Activated effector memory CD4-positive, alpha-beta T cell treated with Interleukin-2 at 50 U/mL for 16 hours (primary cell): ENCODE results near the gene KCNIP4.

Experiments
- DNase-seq: peaks from one replicate; pipeline ENCODE4 v3.0.0-alpha.2; 2020

The KCNIP4 gene

DNA sequence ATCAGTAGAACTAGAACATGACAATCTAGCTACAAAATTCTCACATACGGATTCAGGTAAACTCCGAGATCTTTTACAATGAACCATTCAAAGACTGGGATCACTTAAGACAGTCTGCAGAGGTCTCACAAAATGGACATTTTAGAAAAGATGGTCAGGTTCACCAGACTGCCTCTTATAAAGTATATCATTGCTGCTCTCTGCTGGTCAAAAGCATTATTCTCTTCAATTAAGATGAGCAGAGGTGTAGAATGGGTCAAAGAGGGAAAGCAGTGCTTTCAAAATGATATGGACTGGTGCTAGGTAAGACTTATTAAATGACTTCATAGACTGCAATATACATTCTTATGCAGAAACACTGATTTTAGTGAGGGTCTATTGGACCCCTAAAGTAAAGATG is 813.6 kb downstream of the KCNIP4 start:
- DNase-seq: no peak

DNA sequence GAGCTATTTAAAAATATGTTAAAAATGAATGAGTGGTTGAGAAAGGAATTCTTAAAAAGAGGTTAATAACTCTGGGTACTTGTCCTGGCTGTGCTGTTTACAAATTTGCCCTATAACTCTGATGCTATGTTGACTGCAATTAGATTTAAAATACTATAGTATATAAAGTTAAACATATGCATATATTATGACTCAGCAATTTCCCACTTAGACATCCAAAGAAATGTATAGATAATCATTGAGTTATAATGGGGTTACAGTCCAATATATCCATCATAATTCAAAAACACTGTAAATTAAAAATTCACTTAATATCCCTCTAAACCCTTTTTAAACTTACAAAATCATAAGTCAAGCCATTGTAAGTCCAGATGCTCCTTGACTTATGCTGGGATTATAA is 818.0 kb downstream of the KCNIP4 start:
- no peak for DNase-seq

DNA sequence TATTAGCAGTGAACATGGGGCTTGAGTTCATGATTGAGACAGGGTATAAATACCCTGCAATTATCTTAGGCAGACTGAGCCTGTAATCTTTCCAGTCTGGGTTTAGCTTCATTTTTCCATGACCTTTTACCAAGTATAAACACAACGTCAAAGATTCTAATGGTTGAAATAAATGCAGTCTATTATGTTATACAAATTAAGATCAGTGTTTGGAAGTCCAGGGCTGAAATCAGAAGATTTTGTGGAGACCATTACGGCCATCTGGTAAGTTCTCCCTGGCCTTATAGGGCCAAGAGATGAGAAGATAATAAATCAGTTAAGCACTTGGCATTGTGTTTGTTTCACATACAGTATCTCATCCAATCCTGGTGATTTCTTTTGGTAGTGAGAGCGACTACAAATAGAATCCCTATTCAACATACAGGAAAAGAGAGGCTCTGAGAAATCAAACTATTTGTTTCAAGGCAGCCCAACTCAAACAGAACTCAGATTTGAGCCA is 822.5 kb downstream of the KCNIP4 start:
- DNase-seq: no peak

DNA sequence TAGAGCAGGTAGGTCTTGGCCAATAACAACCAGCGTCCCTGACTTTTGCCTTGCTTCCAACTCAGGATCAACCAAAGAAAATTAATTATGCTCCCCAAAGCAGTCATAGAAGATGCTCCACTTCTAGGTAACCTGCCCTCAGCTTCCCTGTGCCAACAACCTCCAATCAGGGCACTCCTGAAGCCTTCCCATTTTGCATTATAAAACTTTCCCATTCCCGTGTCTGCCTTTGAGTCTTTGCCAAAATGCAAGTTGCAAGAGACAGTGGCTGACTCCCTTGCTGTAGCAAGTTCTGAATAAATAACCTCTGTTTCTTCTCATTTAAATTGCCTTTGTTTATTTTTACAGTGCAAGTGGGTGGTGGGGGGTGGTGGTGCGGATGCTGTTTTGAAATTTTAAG is 830.3 kb downstream of the KCNIP4 start:
- no peak for DNase-seq

DNA sequence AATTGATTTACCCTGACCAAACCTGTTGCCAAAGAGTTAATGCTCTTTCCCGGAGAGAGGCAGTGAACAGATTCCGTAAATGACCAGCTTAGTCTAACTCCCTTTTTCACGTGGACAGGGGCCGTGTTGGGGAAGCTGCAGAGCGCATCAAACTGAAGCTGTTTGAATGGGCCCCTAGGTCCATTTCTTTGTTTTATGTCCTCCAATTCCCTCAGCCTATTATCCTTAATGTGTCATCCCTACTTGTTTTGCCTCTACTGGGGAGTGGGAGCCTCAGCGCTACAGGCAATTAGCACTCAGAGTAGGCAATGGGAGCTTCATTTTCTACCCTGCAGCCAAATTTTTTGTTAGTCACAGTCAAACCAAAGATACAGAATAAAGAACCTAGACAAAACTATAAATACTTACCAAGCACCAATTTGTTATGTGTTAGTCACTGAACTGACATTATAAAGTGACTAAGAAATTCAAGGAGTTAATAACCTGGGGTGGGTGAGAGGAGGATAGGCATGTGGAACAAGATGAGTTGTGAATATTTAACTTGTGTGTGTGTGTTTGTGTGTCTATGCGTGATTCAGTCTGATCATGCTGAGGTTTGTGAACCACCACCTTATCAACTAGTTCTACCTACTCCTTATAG is 830.9 kb downstream of the KCNIP4 start:
- DNase-seq: no peak

DNA sequence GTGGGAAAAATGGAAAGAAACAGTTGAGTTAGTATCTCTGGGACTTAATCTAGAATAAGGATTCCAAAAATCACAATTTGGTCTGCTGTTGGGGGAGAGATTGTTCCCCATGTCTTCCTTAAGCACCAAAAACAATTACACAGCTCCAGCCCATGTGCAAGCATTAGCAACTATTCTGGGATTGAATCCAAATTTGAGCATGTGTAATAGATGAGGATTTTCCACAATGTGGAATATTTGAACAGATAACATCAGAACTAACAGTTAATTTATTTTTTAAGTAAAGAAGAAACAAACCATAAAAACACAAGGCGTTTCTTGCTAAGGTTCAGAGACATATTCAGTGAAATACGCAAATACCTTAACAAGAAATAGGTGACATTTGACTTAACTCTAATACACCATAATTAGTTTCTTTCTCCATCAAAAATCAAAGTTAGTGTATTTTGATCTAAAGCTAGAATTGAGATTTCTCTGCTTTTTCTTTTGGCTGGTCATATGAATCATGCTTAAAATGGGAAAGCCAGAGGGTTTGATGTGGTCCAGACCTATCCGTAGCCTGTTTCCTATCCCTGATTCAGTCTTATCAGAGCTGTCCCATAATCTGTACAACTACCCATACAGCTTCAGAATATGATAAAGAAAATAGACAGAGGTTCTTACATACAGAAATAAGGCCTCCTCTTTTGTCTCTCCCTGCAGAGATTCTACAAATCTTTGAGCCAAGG is 834.9 kb downstream of the KCNIP4 start:
- DNase-seq: no peak

DNA sequence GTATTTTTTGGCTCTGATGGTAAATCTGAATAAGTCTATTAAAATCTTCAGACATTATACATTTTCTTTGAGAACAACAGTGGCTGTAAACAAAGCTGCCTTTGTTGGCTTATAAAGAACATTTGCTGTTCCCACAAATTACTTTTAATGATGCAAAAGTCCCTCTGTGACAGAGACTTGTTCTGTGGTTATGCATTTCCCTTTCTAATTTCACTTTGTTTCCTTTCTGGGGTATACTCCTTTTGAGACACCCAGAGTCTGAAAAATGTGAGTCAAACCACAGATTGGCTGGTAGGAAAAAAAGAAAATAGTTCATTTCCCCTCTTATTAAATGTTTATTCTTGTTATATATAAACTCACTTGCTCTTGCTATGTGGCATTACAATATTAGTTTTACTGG is 845.9 kb downstream of the KCNIP4 start:
- DNase-seq: no peak

DNA sequence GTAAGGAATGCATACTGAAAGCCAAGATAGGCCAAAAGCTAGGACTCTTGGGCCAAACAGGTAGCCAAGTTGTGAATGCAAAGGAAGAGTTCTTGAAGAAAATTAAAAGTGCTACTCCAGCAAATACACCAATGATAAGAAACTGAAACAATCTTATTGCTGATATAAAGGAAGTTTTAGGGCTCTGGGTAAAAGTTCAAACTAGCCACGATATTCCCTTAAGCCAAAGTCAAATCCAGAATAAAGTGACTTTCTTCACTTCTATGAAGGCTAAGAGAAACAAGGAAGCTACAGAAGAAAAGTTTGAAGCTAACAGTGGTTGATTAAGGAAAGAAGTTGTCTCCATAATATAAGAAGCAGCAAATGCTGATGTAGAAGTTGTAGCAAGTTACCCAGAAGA is 850.7 kb downstream of the KCNIP4 start:
- no peak for DNase-seq

DNA sequence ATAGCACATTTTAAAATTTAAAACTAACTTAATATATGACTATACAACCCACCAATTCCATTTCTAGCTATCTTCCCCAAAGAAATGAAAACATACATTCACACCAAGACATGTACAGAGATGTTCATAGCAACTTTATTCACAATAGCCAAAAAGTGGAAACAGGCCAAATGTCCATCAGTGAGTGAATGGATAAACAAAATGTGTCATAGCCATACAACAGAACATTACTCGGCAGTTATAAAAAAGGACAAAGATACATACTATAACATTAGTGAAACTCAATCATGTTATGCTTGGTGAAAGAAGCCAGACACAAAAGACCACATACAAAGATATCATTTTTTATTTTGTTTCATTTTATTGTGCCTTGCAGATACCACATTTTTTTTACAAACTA is 851.5 kb downstream of the KCNIP4 start:
- DNase-seq: no peak

DNA sequence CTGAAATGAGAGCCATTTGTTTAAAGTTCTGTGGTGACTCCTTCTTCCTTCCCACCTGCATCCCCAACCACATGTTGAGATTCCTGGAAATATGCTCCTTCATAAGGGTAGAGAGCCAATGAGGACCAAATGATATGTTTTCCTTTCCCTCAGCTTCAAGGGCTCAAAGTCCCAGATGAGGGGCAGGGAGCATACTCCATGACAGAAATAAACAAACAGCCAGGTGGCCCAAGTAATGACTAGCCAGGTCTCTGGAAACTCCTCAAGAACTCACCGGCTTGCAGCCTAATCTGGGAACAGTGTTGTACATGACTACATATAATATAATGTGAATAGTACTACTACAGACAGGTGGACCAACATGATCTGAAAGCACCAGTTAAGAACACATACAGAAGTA is 856.0 kb downstream of the KCNIP4 start:
- no peak for DNase-seq

DNA sequence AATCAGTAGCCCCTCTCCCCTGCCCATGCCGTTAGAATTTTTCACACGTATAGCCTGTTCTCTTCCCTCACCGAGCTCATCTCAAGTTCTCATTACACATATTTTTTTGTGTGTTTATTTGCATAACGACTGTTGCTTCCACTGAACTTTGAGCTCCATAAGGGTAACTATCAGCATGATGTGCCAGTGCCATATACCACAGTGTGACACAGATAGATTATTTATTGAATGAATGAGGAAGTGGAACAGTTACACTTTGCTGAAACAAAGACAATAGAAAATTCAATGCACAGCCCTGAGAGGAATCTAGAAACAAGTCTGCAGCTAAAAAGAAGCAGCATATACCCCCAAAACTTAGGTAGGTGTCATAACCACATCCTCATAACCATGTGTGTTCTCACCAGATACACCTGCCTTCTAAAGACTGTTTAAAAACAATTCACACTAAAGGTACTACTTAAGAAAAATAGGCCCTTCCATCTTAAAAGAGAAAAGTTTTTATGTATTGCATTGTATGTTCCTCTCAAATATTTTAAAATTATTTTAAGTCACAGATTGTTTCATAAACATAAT is 858.4 kb downstream of the KCNIP4 start:
- no peak for DNase-seq

DNA sequence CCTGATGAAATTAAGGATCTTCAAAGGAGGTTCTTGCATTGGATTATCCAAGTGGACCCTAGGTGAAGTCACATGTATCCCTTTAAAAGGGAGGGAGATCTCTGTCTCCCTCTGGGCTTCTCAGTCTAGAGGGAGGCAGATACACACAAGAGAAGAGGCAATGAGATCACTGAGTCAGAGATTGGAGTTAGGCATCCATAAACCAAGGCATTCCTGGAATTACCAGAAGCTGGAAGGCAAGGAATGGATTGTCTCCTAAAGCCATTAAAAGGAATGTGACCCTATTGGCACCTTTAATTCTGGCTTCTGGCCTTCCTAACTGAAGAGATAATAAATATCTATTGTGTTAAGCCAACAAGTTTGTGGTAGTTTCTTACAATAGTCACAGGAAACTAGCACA is 865.2 kb downstream of the KCNIP4 start:
- no peak for DNase-seq

DNA sequence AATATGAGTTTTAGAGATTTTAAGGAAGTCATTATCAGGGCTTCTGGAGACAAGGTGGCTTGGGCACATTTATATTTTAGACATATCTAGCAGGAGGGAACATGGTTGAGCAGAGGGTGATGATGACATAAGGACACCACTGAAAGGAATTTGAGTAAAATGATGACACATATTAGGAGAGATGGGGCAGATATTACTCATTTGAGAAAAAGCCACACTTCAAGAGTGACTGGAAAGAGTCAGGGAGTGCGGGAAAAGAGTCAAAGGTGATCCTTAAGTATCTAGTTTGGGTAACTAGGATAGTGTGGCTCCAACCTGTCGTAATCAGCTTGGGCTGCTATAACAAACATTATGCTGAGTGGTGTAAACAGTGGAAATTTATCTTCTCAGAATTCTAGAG is 870.6 kb downstream of the KCNIP4 start:
- DNase-seq: no peak

DNA sequence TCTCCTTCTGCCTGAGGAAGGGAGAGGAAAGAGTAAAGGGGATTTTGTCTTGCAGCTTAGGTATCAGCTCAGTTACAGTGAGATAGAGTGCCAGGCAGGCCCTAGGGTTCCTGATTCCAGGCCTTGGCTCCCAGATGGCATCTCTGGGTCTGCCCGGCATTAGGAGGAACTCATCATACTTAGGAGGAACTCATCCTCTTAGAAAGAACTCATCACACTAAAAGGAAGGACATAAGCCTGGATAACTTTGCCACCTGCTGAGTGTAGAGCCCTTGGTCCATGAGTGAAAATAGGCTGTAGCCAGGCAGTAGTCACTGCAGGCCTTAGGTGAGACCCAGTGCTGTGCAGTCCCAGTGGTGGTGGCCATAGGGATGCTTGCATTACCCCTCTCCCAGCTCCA is 881.2 kb downstream of the KCNIP4 start:
- DNase-seq: no peak

DNA sequence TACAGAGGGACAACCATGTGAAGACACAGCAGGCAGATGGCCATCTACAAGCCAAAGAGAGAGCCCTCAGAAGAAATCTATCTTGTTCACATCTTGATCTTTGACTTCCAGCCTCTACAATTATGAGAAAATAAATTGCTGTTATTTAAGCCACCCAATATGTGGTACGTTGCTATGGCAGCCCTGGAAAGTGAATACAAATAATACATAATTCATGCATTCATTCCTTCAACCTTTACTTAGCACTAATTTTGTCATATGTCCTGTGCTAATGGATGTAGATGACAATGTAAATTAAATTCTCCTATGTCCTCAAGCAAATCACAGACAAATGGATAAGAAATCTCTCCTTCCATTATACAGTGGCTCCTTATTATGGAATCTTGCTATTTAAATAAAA is 886.7 kb downstream of the KCNIP4 start:
- no peak for DNase-seq

DNA sequence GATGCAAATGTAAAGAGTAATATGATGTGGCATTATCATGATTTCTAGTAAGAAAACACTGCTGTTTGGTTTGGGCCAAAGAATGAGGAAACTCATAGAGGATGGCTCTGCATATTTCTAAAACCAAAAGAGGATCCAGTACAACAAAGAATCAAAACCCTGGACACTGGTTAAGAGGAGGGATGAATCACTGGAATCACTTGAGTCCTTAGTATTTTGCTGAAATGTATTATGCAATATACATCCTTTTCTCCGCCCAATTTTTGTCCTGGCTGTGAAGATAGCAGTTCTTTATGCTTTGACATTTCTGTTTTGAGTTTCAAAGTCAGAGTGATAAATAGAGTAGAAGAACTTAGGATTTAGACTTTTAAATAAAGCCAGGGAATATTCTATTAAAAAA is 902.4 kb downstream of the KCNIP4 start:
- DNase-seq: no peak

DNA sequence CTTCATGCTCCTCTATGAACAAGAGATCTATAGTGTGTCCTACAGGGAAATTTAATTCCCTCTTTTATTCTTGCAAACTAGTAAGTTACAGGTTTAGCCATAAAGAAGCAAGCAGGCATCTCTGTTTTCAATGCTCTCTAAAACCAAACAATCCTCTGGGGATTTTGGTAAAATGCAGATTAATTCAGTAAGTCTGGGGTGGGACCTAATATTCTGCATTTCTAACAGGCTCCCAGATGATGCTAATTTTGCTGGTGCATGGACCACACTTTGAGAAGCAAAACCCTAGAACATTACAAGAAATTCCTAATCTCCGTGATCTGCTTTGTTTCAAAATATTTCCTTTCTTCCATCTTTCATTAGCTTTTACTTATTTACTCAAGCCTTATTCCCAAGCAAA is 903.5 kb downstream of the KCNIP4 start:
- DNase-seq: no peak

DNA sequence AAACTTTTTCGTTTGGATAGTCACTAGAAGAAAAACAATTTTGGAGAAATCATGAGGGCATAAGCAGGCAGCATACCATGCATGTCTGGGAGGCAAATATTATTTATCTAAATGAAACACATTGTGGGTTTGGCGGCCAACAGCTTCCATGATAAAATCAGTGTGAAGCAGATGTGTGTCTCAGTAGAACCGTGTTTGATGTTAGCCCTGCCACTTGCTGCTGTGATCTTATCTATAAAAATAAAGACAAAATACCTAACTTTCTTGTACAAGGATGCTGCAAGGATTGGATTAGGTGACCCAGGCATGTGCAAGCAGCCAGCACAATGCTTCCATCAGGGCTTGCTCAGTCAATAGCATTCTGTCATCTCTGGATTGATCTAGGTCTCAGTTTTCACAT is 906.9 kb downstream of the KCNIP4 start:
- no peak for DNase-seq

DNA sequence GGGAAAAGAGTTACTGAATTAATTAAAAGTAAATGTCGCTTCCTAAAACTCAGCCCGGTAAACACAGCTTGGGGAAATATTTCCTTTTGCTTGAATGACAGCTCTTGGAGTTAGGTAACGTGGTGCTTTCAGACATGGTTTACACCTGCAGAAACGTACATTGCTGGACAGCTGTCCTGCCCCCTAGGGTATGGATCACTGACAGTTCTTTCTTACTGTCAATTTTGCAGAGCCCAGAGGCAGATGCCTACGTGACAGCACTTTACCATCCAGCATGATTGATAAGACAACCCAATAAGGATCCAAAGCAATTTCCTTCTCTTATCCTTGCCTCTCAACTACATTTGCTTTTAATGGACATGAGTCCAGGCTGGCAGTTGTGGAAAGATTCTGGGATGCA is 913.8 kb downstream of the KCNIP4 start:
- no peak for DNase-seq

DNA sequence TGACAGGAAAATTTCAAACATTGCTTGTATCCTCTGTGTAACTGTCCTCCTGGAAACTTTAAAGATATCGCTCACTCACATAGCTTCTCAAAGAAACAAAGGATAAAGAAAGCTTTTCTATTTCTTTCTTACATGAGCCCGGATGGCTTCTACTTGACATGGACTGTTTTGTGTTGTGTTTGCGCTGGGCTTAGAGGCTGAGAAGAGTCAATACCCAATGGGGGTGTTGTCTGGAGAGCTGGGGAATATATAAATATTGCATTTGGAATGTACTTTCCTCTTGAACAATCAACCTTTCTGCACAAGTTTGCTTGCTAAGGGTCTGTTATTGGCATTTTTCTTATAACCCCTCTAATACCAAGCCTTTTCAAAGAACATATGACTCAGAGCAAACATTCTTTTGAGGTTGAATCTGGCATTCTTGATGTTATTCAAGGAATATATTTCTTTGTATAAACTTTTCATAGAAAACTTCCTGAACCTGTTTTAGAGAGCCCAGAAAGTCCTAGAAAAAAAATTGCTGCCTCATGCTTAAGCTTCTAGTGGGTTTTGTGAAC is 916.4 kb downstream of the KCNIP4 start:
- no peak for DNase-seq

DNA sequence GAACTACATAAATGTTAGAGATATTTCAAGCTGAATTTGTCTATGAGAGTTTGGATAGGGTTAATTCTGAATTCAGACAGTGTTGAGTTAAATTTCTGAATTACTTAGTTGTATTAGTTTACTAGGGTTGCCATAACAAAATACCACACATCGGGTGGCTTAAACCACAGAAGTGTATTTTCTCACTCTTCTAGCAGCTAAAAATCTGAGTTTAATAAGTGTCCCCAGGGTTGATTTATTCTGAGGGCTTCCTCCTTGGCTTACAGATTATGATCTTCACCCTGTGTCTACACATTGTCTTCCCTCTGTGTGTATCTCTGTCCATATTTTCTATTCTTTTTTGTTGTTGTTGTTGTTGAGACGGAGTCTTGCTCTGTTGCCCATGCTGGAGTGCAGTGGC is 929.8 kb downstream of the KCNIP4 start:
- DNase-seq: no peak

DNA sequence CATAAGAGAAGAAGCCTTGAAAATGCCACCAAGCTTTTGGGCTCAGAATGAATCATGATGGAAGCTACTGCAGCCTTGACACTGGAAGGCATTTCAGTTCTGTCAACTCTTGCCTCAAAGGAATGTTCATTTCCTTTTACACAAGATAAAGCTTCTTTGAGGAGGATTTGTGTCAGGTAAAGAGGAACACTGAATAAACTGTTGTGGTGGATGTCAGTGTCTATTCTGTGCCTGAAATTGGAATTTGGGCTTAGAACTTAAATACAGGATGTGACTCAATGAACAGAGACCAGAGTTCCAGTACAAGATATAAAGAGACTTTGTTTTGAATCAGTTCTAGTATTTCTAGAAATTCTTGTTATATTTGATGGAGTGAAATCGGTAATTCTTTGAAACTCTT is 935.1 kb downstream of the KCNIP4 start:
- no peak for DNase-seq

DNA sequence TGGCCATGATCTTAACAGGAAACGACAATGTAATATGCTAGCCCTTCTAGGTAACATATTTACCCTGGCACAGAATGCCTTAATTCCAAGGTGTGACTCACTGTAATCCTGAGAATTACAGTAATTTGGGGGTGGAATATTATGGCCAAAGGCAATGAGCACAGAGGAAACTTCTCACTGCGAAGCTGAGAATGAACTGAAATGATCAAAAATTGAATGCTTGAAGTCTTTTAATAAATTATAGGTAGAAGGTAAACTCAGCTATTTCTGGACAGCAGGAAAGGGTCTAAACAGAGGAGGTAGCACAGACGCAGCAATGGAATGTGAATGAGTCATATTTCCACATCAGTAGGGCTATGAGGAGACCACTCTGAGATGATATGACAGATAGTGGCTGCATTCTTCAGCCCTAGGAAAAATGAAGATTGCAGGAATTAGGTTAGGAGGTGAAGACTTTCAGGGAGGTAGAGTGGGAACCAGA is 935.7 kb downstream of the KCNIP4 start:
- DNase-seq: no peak

DNA sequence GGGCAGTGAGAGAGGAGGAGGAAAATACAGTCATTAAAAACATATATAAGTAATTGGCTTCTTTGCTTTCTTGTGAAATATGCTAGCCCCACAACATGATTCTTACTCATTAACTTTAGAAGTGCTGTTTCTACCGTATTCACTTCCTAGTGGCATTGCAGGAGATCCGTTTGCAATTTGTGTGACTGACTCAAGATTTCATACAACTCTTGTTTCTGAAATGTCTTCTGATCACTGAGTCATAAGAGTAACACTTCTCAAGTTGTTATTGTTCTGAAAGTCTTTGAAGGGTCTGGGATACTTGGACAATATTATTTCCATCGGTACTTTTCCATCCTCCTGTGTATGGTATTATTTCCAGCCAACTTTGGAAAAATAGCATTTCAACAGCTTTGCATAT is 937.5 kb downstream of the KCNIP4 start:
- no peak for DNase-seq
